SK-N-SH (cell line): ENCODE measurements around the gene SPRY1. TPM values are rescaled to one million over a fixed set of nuclear protein-coding genes. Genes with fewer than 3 reads are reported as not detected.

Experiments
- CTCF ChIA-PET: fragments of 300-600, 350-600 bp; formaldehyde crosslinking; extraction: SDS; loops from one replicate; lab custom pipeline; 2021; lab: Yijun Ruan, JAX
- POLR2A ChIA-PET: fragments of 350-600 bp; sonication (Branson Sonifier 250); formaldehyde crosslinking; extraction: SDS; loops from one replicate; lab custom pipeline; 2020; ENCODE audit warnings: antibody characterized with exemption, inconsistent platforms; lab: Yijun Ruan, JAX
- DNase-seq: peaks from one replicate; pipeline ENCODE4 v3.0.0; 2012
- H2AFZ ChIP-seq: fragments of 200-600 bp; sonication (generic); 2 replicates; pipeline ENCODE4 v1.8.1; 2016; ENCODE audit warnings: antibody characterized with exemption, mild to moderate bottlenecking, low read depth
- H3F3A ChIP-seq: fragments of 200-600 bp; sonication (generic); replicated peaks from 2 replicates; pipeline ENCODE3; 2016; ENCODE audit warnings: antibody characterized with exemption, mild to moderate bottlenecking; ENCODE audit not compliant: insufficient read depth
- H3K27ac ChIP-seq, 2 experiments: fragments of 200-500 bp in 1 of 2; fragments of 200-600 bp in 1 of 2; sonication (Bioruptor generic) in 1 of 2; sonication (generic), shearing (Covaris generic) in 1 of 2; 2 replicates each; pipeline versions ENCODE4 v1.5.1 to v1.6.1; 2014 to 2016; ENCODE audit warnings: low read depth in 2 of 2, inconsistent platforms in 1 of 2, low read length in 1 of 2, mild to moderate bottlenecking in 1 of 2, mixed read lengths in 1 of 2
- H3K27me3 ChIP-seq: fragments of 200-600 bp; sonication (generic), shearing (Covaris generic); 2 replicates; pipeline ENCODE4 v1.6.1; 2016; ENCODE audit warnings: mixed run types; ENCODE audit not compliant: insufficient read depth
- H3K36me3 ChIP-seq, 2 experiments: fragments of 200-500 bp in 1 of 2; fragments of 200-600 bp in 1 of 2; sonication (Bioruptor generic) in 1 of 2; sonication (generic) in 1 of 2; replicated peaks in 1 of 2; 2 replicates each; pipeline versions ENCODE3 to v1.5.1; 2014 to 2016; ENCODE audit warnings: low read length in 1 of 2, mild to moderate bottlenecking in 1 of 2; ENCODE audit not compliant: insufficient read depth in 2 of 2, control insufficient read depth in 1 of 2
- H3K4me1 ChIP-seq, 2 experiments: fragments of 200-500 bp in 1 of 2; fragments of 200-600 bp in 1 of 2; sonication (Bioruptor generic) in 1 of 2; sonication (generic), shearing (Covaris generic) in 1 of 2; 2 replicates each; pipeline versions ENCODE4 v1.5.1 to v1.6.1; 2014 to 2016; ENCODE audit warnings: low read depth in 1 of 2, low read length in 1 of 2, mixed run types in 1 of 2; ENCODE audit not compliant: insufficient read depth in 2 of 2, control insufficient read depth in 1 of 2
- H3K4me2 ChIP-seq: fragments of 200-600 bp; sonication (generic), shearing (Covaris generic); 2 replicates; pipeline ENCODE4 v1.6.1; 2017; ENCODE audit warnings: mixed run types
- H3K4me3 ChIP-seq, 2 experiments: fragments of 200-500 bp in 1 of 2; fragments of 200-600 bp in 1 of 2; sonication (Bioruptor generic) in 1 of 2; sonication (generic), shearing (Covaris generic) in 1 of 2; 2 replicates each; pipeline versions ENCODE4 v1.5.1 to v1.8.1; 2014 to 2016; ENCODE audit warnings: low read depth in 2 of 2, inconsistent platforms in 1 of 2, low read length in 1 of 2, mild to moderate bottlenecking in 1 of 2, mixed read lengths in 1 of 2, moderate library complexity in 1 of 2
- H3K79me2 ChIP-seq: fragments of 200-600 bp; sonication (generic); 2 replicates; pipeline ENCODE4 v1.8.1; 2017; ENCODE audit warnings: mild to moderate bottlenecking; ENCODE audit not compliant: insufficient read depth
- H3K9ac ChIP-seq: fragments of 200-600 bp; sonication (generic); 2 replicates; pipeline ENCODE4 v1.6.1; 2017; ENCODE audit warnings: mixed run types
- H3K9me2 ChIP-seq: fragments of 200-600 bp; sonication (generic); 2 replicates; pipeline ENCODE4 v1.6.1; 2017; ENCODE audit warnings: mixed run types
- H3K9me3 ChIP-seq: fragments of 200-600 bp; sonication (generic); 2 replicates; pipeline ENCODE4 v1.6.1; 2017; ENCODE audit warnings: mixed run types, mild to moderate bottlenecking, moderate library complexity
- H4K20me1 ChIP-seq: fragments of 200-600 bp; sonication (generic); 2 replicates; pipeline ENCODE4 v1.6.1; 2017; ENCODE audit warnings: mild to moderate bottlenecking, mixed run types; ENCODE audit not compliant: insufficient read depth
- CHD2 ChIP-seq: fragments of 150-350 bp; IDR thresholded peaks from 2 replicates; pipeline ENCODE4 v1.6.1; 2018; ENCODE audit warnings: low read length; ENCODE audit not compliant: partially characterized antibody
- ELF1 ChIP-seq: IDR thresholded peaks from 2 replicates; pipeline ENCODE4 v1.4.0; 2012
- GABPA ChIP-seq: IDR thresholded peaks from 2 replicates; pipeline ENCODE4 v1.4.0; 2012; ENCODE audit warnings: low read depth, mild to moderate bottlenecking
- MXI1 ChIP-seq: IDR thresholded peaks from 2 replicates; pipeline ENCODE4 v1.6.1; 2012; ENCODE audit warnings: mild to moderate bottlenecking, low read depth, low read length, improper control_type of control experiment
- POLR2AphosphoS5 ChIP-seq: IDR thresholded peaks from 2 replicates; pipeline ENCODE4 v1.6.1; 2012; ENCODE audit warnings: low read depth, low read length
- RAD21 ChIP-seq: IDR thresholded peaks from 2 replicates; pipeline ENCODE4 v1.6.1; 2012; ENCODE audit warnings: mild to moderate bottlenecking, low read length
- RCOR1 ChIP-seq: fragments of 150-350 bp; IDR thresholded peaks from 2 replicates; pipeline ENCODE4 v1.6.1; 2017; ENCODE audit warnings: antibody characterized with exemption, low read length
- RXRA ChIP-seq: IDR thresholded peaks from 2 replicates; pipeline ENCODE4 v1.4.0; 2012; ENCODE audit warnings: low read depth, mild to moderate bottlenecking, borderline replicate concordance
- SIN3A ChIP-seq: IDR thresholded peaks from 2 replicates; pipeline ENCODE4 v1.6.1; 2012; ENCODE audit warnings: low read depth, mild to moderate bottlenecking, low read length, moderate library complexity, borderline replicate concordance
- SMC3 ChIP-seq: IDR thresholded peaks from 2 replicates; pipeline ENCODE4 v1.6.1; 2012; ENCODE audit warnings: low read depth, low read length, improper control_type of control experiment
- YY1 ChIP-seq: IDR thresholded peaks from 2 replicates; pipeline ENCODE4 v1.4.0; 2012; ENCODE audit warnings: low read depth, mild to moderate bottlenecking
- WGBS: methylation state at CpG from one replicate; pipeline ENCODE4 v1.1.6; 2017; ENCODE audit warnings: low lambda C conversion rate; 5-methylcytosine and 5-hydroxymethylcytosine counted together
- polyA plus RNA-seq, 3 experiments: library from polyadenylated mRNA; depleted of rRNA; stranded (reverse); fragments of >200 nt; gene quantifications; 2 replicates each; pipeline ENCODE4 v1.2.3, GENCODE V29; 2012
- TF ChIP-seq, protein P1 (sequence below): IDR thresholded peaks from 2 replicates; pipeline ENCODE4 v1.4.0; 2012; ENCODE audit warnings: low read depth
- TF ChIP-seq, protein P2 (sequence below): fragments of 200-600 bp; sonication (generic); IDR thresholded peaks from 2 replicates; pipeline ENCODE4 v1.6.1; 2017; ENCODE audit warnings: antibody characterized with exemption, mild to moderate bottlenecking, moderate library complexity
- TF ChIP-seq, protein P3 (sequence below): fragments of 150-350 bp; IDR thresholded peaks from 2 replicates; pipeline ENCODE4 v1.6.1; 2016; ENCODE audit warnings: mild to moderate bottlenecking, low read depth, low read length

The SPRY1 gene
- polyA plus RNA-seq, 1 of the 3 experiments (the other 2 are of a cell fraction): 12.4 TPM

DNA sequence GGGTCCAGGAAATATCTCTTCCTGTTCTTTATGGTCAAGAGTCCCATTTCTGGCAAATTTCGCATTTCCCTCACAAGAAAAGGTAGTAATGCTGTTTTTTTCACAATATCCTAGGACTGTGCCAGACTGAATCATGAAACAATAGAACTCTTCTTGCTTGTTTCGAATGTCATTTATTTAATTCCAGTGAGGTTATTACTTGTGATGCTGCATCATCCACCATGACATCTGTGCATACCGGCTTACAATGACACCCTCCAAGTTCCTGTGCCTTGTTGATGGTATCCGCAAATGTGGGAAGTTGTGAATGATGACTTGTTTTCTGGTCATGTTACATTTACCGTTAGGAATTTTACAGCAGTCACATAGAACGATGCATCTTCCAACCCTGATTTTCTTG lies 42.9 kb upstream of the SPRY1 start (continued):
- TF ChIP-seq GABPA (no peak), MXI1 (no peak)
- TF ChIP-seq, protein P1, sequence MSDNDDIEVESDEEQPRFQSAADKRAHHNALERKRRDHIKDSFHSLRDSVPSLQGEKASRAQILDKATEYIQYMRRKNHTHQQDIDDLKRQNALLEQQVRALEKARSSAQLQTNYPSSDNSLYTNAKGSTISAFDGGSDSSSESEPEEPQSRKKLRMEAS: no peak

DNA sequence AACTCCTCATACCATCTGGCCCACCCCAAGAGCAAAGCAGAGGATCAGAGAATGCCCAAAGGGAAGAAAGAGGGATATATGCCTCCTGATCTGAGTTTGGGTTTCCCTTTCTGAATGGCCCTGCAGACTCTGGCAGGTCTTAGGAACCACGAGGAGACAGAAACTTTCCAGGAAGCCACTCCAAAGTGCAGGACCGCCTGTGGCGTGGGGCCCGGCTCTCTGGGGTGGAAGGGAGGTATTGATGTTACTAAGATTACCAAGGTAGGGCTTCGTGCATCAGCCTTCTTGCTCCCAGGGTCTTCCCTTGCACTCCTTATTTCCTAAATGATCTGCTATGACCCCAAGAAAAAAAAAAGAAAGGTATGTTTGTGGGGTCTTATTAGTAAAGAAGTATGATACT lies 41.9 kb upstream of the SPRY1 start:
- H3K4me2 ChIP-seq: no peak overlapping the region
- H3K27me3 ChIP-seq: no peaks in the 10 kb centered on the region
- H3K36me3 ChIP-seq: no peaks in the 10 kb centered on the region
- H4K20me1 ChIP-seq: no peaks in the 10 kb centered on the region
- ChIA-PET POLR2A (no interaction called here), CTCF (no interaction called here)
- H3K4me3 ChIP-seq: no peak overlapping the region
- peaks cover 4 to 6% of the 10 kb centered on the region in 2 experiments; a peak in 2 of 4 replicates for H3K4me1 ChIP-seq
- TF ChIP-seq SMC3 (no peak), RAD21 (no peak), ELF1 (no peak), POLR2AphosphoS5 (no peak), CHD2 (no peak), MXI1 (no peak), SIN3A (no peak), YY1 (no peak), RCOR1 (no peak), RXRA (no peak), GABPA (no peak)
- TF ChIP-seq, protein P1: no peak
- TF ChIP-seq, protein P2, sequence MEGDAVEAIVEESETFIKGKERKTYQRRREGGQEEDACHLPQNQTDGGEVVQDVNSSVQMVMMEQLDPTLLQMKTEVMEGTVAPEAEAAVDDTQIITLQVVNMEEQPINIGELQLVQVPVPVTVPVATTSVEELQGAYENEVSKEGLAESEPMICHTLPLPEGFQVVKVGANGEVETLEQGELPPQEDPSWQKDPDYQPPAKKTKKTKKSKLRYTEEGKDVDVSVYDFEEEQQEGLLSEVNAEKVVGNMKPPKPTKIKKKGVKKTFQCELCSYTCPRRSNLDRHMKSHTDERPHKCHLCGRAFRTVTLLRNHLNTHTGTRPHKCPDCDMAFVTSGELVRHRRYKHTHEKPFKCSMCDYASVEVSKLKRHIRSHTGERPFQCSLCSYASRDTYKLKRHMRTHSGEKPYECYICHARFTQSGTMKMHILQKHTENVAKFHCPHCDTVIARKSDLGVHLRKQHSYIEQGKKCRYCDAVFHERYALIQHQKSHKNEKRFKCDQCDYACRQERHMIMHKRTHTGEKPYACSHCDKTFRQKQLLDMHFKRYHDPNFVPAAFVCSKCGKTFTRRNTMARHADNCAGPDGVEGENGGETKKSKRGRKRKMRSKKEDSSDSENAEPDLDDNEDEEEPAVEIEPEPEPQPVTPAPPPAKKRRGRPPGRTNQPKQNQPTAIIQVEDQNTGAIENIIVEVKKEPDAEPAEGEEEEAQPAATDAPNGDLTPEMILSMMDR: no peak
- TF ChIP-seq, protein P3, sequence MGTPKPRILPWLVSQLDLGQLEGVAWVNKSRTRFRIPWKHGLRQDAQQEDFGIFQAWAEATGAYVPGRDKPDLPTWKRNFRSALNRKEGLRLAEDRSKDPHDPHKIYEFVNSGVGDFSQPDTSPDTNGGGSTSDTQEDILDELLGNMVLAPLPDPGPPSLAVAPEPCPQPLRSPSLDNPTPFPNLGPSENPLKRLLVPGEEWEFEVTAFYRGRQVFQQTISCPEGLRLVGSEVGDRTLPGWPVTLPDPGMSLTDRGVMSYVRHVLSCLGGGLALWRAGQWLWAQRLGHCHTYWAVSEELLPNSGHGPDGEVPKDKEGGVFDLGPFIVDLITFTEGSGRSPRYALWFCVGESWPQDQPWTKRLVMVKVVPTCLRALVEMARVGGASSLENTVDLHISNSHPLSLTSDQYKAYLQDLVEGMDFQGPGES: no peak
- WGBS: 77% methylated on average over 5 of the region's 5 CpGs
- no peak overlapping the region for H3K27ac ChIP-seq
- H3K9ac ChIP-seq: no peak overlapping the region
- no peak overlapping the region for H2AFZ ChIP-seq
- H3K9me3 ChIP-seq: no peaks in the 10 kb centered on the region
- DNase-seq: no peak
- no peaks in the 10 kb centered on the region for H3K79me2 ChIP-seq
- no peaks in the 10 kb centered on the region for H3F3A ChIP-seq
- no peaks in the 10 kb centered on the region for H3K9me2 ChIP-seq
